AG04449 (cell line): ENCODE data around the gene CCNK.

Experiments used
- CTCF ChIA-PET: fragments of 350-600 bp; formaldehyde crosslinking; extraction: SDS; loops from one replicate; lab custom pipeline; 2021; ENCODE audit warnings: antibody characterized with exemption; lab: Yijun Ruan, JAX
- POLR2A ChIA-PET: fragments of 400-600, 350-600 bp; formaldehyde crosslinking; extraction: SDS; loops from one replicate; lab custom pipeline; 2020; ENCODE audit warnings: antibody characterized with exemption, inconsistent platforms; lab: Yijun Ruan, JAX
- DNase-seq: peaks from one replicate; pipeline ENCODE4 v3.0.0-alpha.2; 2010; ENCODE audit warnings: low read depth, low spot score
- H3K4me3 ChIP-seq: 2 replicates; pipeline ENCODE4 v1.5.1; 2011; ENCODE audit warnings: low read depth, mild to moderate bottlenecking, control low read depth, low read length
- TF ChIP-seq, protein P1 (sequence below): IDR thresholded peaks from one replicate; pipeline ENCODE4 v1.5.1; 2011; ENCODE audit warnings: mild to moderate bottlenecking, moderate library complexity, low read length, control low read depth, inconsistent platforms; ENCODE audit not compliant: insufficient read depth; ENCODE audit errors: missing control alignments

Gene CCNK

DNA sequence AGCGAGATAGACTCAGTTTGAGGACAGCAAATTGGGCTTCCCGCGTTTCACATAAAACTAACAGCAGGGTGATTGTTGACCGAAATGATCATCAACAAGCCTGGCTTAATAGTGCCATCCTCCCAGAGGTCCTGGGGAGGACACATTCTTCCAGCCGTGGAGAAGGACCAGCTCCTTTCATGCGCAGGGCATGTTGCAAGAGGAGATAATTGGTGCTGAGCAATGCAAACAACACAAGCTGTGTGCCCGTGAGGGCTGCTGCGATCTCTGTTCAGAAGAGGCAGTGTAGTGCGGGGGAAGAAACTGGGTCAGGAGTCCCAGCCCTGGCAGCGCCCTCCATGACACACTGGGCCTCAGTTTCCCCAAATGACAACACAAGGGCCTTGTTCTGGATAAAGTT lies 68.5 kb downstream of the CCNK start:
- CTCF ChIA-PET = no interaction called here
- H3K4me3 ChIP-seq = no peak overlapping the region
- POLR2A ChIA-PET = no interaction called here
- TF ChIP-seq, protein P1, sequence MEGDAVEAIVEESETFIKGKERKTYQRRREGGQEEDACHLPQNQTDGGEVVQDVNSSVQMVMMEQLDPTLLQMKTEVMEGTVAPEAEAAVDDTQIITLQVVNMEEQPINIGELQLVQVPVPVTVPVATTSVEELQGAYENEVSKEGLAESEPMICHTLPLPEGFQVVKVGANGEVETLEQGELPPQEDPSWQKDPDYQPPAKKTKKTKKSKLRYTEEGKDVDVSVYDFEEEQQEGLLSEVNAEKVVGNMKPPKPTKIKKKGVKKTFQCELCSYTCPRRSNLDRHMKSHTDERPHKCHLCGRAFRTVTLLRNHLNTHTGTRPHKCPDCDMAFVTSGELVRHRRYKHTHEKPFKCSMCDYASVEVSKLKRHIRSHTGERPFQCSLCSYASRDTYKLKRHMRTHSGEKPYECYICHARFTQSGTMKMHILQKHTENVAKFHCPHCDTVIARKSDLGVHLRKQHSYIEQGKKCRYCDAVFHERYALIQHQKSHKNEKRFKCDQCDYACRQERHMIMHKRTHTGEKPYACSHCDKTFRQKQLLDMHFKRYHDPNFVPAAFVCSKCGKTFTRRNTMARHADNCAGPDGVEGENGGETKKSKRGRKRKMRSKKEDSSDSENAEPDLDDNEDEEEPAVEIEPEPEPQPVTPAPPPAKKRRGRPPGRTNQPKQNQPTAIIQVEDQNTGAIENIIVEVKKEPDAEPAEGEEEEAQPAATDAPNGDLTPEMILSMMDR = no peak
- no peak for DNase-seq

DNA sequence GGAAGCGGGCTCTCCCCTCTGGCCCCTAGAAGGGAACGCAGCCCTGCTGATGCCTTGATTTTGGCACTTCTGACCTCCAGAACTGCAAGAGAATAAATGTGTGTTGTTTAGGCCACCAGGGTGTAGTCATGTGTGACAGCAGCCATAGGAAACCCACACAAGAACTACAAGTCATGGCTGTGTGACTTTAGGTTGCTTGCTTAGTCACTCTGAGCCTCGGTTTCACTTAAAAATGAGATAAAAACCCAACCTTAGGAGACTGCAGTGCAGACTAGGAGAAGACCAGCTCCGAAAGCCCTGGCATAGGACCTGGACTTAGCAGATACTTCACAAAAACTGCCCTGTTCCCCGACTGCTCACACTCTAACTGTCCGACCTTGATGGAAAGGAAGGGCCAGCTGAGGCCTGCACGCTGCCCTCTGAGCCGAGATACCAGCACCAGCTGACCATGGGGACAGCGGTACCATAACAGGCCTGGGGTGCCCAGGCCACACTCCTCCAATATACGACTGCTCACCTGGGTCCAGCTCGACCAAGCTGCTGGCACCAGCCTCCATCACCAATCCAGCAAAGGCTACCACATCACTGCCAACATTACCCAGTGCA lies 69.3 kb downstream of the CCNK start:
- CTCF ChIA-PET = interaction anchor here (0.7 to 0.9 kb wide), 3 partner anchors 9 to 26 kb away, joined by 3 read pairs; no protein-coding TSS in a partner anchor
- no peak overlapping the region for H3K4me3 ChIP-seq
- POLR2A ChIA-PET = no interaction called here
- no peak for DNase-seq
- TF ChIP-seq, protein P1 = no peak

- ChIA-PET CTCF (interaction anchor here (0.7 to 0.9 kb wide), 3 partner anchors 10 to 27 kb away, joined by 3 read pairs; no protein-coding TSS in a partner anchor), POLR2A (no interaction called here)
- TF ChIP-seq, protein P1 = no peak
- DNase-seq = no peak
- no peak overlapping the region for H3K4me3 ChIP-seq
Observed at GRCh38 chr14:99551034-99551922, 70.1 kb downstream of the CCNK start.

DNA sequence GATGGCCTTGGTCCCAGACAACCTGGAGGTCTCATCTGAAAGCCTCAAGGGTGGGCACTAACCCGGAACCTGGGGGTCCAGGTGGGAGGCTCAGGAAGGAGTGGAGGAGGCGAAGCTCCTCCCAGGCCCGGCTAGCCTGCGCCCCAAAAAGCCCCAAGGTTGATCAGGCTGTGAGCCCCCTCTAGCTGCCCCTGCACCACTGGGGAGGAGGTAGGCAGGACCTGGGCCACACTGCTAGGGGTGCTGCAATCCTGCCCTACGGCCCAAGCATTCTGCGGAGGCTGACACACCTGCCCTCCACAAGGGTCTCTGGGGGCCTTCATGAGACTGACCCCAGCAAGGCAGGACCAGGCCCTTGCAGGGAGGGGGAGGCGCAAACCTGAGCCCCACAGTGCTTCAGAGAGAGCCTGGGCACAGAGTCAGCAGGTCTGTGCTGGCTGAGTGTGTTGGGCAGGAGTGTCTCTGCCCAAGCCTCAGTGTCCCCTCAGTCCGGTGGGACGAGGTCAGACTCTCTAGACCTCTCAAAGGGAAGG lies 70.9 kb downstream of the CCNK start:
- H3K4me3 ChIP-seq = no peak overlapping the region
- TF ChIP-seq, protein P1 = no peak
- no peak for DNase-seq
- CTCF ChIA-PET = interaction anchor here (1.2 to 1.5 kb wide), 2 partner anchors 9 to 11 kb away, joined by 3 to 4 read pairs; no protein-coding TSS in a partner anchor
- POLR2A ChIA-PET = no interaction called here

DNA sequence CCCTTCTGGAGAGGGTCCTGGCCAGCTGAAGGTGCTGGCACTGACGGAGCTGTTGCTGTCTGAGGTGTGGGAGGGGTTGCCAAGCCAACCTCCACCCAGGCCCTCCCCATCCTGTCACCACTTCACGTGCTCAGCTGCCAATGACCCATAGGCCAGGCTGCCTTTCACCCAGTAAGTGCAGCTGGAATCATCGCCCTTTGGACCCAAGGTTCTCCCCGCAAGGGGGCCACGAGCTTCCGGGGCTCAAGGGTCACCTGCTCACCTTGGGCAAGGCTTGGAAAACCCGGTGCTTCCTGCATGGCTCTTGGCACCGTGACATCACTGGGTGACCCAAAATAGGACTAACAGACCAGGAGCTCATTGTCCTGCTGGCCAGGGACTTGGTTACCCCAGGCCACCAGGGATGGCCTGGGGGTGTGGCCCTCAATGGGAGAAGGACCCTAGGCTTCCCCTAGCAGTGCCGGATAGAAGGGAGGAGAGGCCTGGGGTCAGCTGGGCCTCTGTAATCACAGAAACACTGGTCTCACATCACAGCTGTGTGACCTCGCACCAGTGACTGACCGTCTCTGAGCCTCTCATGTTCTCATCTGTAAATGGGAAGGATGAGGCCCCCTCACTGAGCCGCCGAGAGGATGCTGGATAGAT lies 71.5 kb downstream of the CCNK start:
- no peak for DNase-seq
- TF ChIP-seq, protein P1 = no peak
- CTCF ChIA-PET = interaction anchor here (1.2 to 1.5 kb wide), 2 partner anchors 9 to 10 kb away, joined by 3 to 4 read pairs; no protein-coding TSS in a partner anchor
- POLR2A ChIA-PET = no interaction called here
- no peak overlapping the region for H3K4me3 ChIP-seq
